H1 (cell line): Measurements from ENCODE around the gene LDAH. TPM values are rescaled to one million over a fixed set of nuclear protein-coding genes. Genes with fewer than 3 reads are reported as not detected.

Experiments
- E2F6 ChIP-seq: IDR thresholded peaks from 2 replicates; pipeline ENCODE4 v1.6.1; 2012; ENCODE audit warnings: inconsistent platforms
- SP2 ChIP-seq: IDR thresholded peaks from 2 replicates; pipeline ENCODE4 v1.6.1; 2012; ENCODE audit warnings: mild to moderate bottlenecking, low read length, inconsistent platforms
- polyA plus RNA-seq, 7 experiments: library from polyadenylated mRNA; depleted of rRNA in 3 of 7; stranded (reverse) in 5 of 7; unstranded in 2 of 7; fragments of >200 nt in 5 of 7; fragments of 200-250 nt in 2 of 7; gene quantifications; 1 replicate in 5 of 7; 2 replicates in 1 of 7; 4 replicates in 1 of 7; pipeline versions ENCODE4 v1.2.1 to v1.2.3, GENCODE V29; 2011 to 2013; ENCODE audit warnings: missing spikeins in 2 of 7, mixed read lengths in 2 of 7
- total RNA-seq: library from RNA; stranded (reverse); fragmentation: NEBNext Ultra II Directional; extraction: Animal tissue kit (Norgen Biotek cat#: 25700); gene quantifications from 2 replicates; pipeline ENCODE4 v1.2.1, GENCODE V29; 2021

LDAH gene
- total and polyA plus RNA-seq, 2 of the 8 experiments (the other 6 are each of a cell fraction or from before 2014, with no cell fraction given): 10.9 to 26.3 TPM

- TF ChIP-seq E2F6: no peak
- TF ChIP-seq SP2: no peak
These were observed 11.4 kb upstream of the LDAH start (continued) for GRCh38 chr2:20834331-20834730.
